Measurements from ENCODE around the gene NYAP1. TPM values are rescaled to one million over a fixed set of nuclear protein-coding genes. Genes with fewer than 3 reads are reported as not detected.
"Not testable (repeated sequence)": the region's sequence is repeated elsewhere in the genome, so short reads cannot be mapped to it uniquely, and the experiment has no call there.

Gene NYAP1
- total RNA-seq, 6 donors from 2014 or later, result 0.15 to 1.4 (median 0.89) TPM; not detected in 1

GRCh38 chr7:100496509-100496908, 12.8 kb downstream of the NYAP1 start:
- no peak for TF ChIP-seq EP300 (IDR thresholded peaks at IDR 0.05)
- no peak for TF ChIP-seq POLR2A (IDR thresholded peaks at IDR 0.05)
- TF ChIP-seq CTCF (IDR thresholded peaks at IDR 0.05), result no peak
- no peak for TF ChIP-seq POLR2AphosphoS5 (IDR thresholded peaks at IDR 0.05)
- DNase-seq (no peak), ATAC-seq (ENCODE audit: low FRiP score in 2 of 2) (no peak)
- Histone ChIP-seq H3K9me3 (no peaks in the 10 kb centered on the region), H3K4me3 (no peak overlapping the region), H3K27ac (no peak overlapping the region), H3K27me3 (no peaks in the 10 kb centered on the region), H3K36me3 (no peaks in the 10 kb centered on the region), H3K4me1 (peaks cover 11 to 14% (median 13%) of the 10 kb centered on the region in 4 donors)
- 82 to 85% methylated on average over 6 of the region's 6 CpGs for WGBS, 2 donors

- not testable (repeated sequence) for ATAC-seq (ENCODE audit: low FRiP score in 2 of 2); H3K27me3 ChIP-seq; H3K36me3 ChIP-seq; H3K4me3 ChIP-seq; H3K9me3 ChIP-seq; H3K4me1 ChIP-seq; H3K27ac ChIP-seq; DNase-seq
- WGBS, 2 donors, result 88 to 93% methylated on average over 2 of the region's 2 CpGs
These were observed 17.0 kb downstream of the NYAP1 start for GRCh38 chr7:100500743-100501142.

- H3K9me3 ChIP-seq; DNase-seq; ATAC-seq (ENCODE audit: low FRiP score in 2 of 2); H3K4me1 ChIP-seq; H3K27ac ChIP-seq; H3K4me3 ChIP-seq; H3K27me3 ChIP-seq; H3K36me3 ChIP-seq: not testable (repeated sequence)
- WGBS, 2 donors, result 98 to 100% methylated on average over 3 of the region's 3 CpGs
These were observed 20.3 kb downstream of the NYAP1 start for GRCh38 chr7:100504031-100504430.

- no peaks in the 10 kb centered on the region for H3K4me1 ChIP-seq
- H3K4me3 ChIP-seq, result no peak overlapping the region
- H3K27me3 ChIP-seq, result no peaks in the 10 kb centered on the region
- DNase-seq (no peak), ATAC-seq (ENCODE audit: low FRiP score in 2 of 2) (no peak)
- no peak overlapping the region for H3K27ac ChIP-seq
- H3K9me3 ChIP-seq, result no peaks in the 10 kb centered on the region
- 95 to 96% methylated on average over 9 of the region's 9 CpGs for WGBS, 2 donors
- no peak for TF ChIP-seq CTCF (IDR thresholded peaks at IDR 0.05)
- no peak for TF ChIP-seq POLR2A (IDR thresholded peaks at IDR 0.05)
- no peak for TF ChIP-seq EP300 (IDR thresholded peaks at IDR 0.05)
- TF ChIP-seq POLR2AphosphoS5 (IDR thresholded peaks at IDR 0.05), result no peak
- no peaks in the 10 kb centered on the region for H3K36me3 ChIP-seq
These were observed 21.3 kb downstream of the NYAP1 start for GRCh38 chr7:100504887-100505611.

GRCh38 chr7:100506356-100506923, 22.7 kb downstream of the NYAP1 start:
- WGBS, 2 donors, result 68 to 72% methylated on average over 8 of the region's 8 CpGs
- TF ChIP-seq POLR2AphosphoS5 (IDR thresholded peaks at IDR 0.05), result no peak
- TF ChIP-seq EP300 (IDR thresholded peaks at IDR 0.05), result no peak
- no peak for TF ChIP-seq CTCF (IDR thresholded peaks at IDR 0.05)
- no peak for TF ChIP-seq POLR2A (IDR thresholded peaks at IDR 0.05)
- Histone ChIP-seq H3K27me3 (no peaks in the 10 kb centered on the region), H3K36me3 (no peaks in the 10 kb centered on the region), H3K4me1 (no peaks in the 10 kb centered on the region), H3K4me3 (no peak overlapping the region), H3K9me3 (no peaks in the 10 kb centered on the region), H3K27ac (no peak overlapping the region)
- ATAC-seq (ENCODE audit: low FRiP score in 2 of 2), result no peak
- DNase-seq, result no peak

- Histone ChIP-seq H3K36me3 (no peaks in the 10 kb centered on the region), H3K27me3 (no peaks in the 10 kb centered on the region), H3K4me1 (no peaks in the 10 kb centered on the region), H3K4me3 (no peak overlapping the region), H3K9me3 (no peaks in the 10 kb centered on the region), H3K27ac (no peak overlapping the region)
- ATAC-seq (ENCODE audit: low FRiP score in 2 of 2) (no peak), DNase-seq (no peak)
- WGBS, 2 donors, result 76 to 81% methylated on average over 15 of the region's 15 CpGs
- TF ChIP-seq POLR2AphosphoS5 (IDR thresholded peaks at IDR 0.05) (no peak), POLR2A (IDR thresholded peaks at IDR 0.05) (no peak), EP300 (IDR thresholded peaks at IDR 0.05) (no peak), CTCF (IDR thresholded peaks at IDR 0.05) (no peak)
These were observed 25.5 kb downstream of the NYAP1 start for GRCh38 chr7:100509231-100509630.

Measured in upper lobe of left lung (tissue), 6 donors.